Gastroesophageal sphincter (tissue), 3 donors: Measurements from ENCODE around the gene KCNK17.

Experiments
- EP300 ChIP-seq: sonication (generic); formaldehyde crosslinking; IDR thresholded peaks from one replicate; pipeline ENCODE4 v1.6.1; 2017; ENCODE audit warnings: antibody characterized with exemption, mild to moderate bottlenecking
- POLR2A ChIP-seq, 2 donors: fragments of 450-650 bp; IDR thresholded peaks; one replicate each; pipeline ENCODE4 v1.6.1; 2017; ENCODE audit warnings: antibody characterized with exemption in 2 of 2, mild to moderate bottlenecking in 2 of 2, moderate library complexity in 1 of 2
- POLR2AphosphoS5 ChIP-seq: sonication (generic); formaldehyde crosslinking; IDR thresholded peaks from one replicate; pipeline ENCODE4 v1.6.1; 2017; ENCODE audit warnings: antibody characterized with exemption
- TF ChIP-seq, protein P1 (sequence below), 4 experiments: fragments of 200-600 bp in 2 of 4; fragments of 450-650 bp in 2 of 4; sonication (generic) in 1 of 4; IDR thresholded peaks; one replicate each; pipeline ENCODE4 v1.5.1; 2017 to 2019; ENCODE audit warnings: antibody characterized with exemption in 4 of 4, mild to moderate bottlenecking in 2 of 4, moderate library complexity in 2 of 4

DNA sequence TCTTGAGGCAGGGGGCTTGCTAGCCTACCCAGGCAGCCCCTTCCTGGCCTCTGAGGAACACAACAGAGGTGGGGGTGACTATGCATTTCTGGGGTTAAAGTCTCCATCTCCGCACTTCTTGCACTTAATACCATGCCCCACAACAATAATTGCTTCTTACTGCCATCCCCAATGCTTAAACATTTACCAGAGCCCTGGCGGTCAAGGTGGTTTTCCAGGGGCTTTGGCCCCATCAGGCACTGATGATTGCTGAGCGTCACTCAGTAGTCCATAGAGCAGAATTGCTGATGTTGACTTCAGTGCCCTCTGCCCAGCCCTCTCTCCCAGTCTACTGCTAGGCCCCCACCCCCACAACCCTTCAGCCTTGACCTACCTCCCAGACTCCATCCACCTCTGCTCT is 52.5 kb downstream of the KCNK17 start:
- TF ChIP-seq POLR2AphosphoS5 (no peak), POLR2A (IDR thresholded peaks at IDR 0.05) (no peak), EP300 (no peak)
- TF ChIP-seq, protein P1, sequence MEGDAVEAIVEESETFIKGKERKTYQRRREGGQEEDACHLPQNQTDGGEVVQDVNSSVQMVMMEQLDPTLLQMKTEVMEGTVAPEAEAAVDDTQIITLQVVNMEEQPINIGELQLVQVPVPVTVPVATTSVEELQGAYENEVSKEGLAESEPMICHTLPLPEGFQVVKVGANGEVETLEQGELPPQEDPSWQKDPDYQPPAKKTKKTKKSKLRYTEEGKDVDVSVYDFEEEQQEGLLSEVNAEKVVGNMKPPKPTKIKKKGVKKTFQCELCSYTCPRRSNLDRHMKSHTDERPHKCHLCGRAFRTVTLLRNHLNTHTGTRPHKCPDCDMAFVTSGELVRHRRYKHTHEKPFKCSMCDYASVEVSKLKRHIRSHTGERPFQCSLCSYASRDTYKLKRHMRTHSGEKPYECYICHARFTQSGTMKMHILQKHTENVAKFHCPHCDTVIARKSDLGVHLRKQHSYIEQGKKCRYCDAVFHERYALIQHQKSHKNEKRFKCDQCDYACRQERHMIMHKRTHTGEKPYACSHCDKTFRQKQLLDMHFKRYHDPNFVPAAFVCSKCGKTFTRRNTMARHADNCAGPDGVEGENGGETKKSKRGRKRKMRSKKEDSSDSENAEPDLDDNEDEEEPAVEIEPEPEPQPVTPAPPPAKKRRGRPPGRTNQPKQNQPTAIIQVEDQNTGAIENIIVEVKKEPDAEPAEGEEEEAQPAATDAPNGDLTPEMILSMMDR (IDR thresholded peaks at IDR 0.05): no peak
